Jurkat, Clone E6-1 (cell line): ENCODE data around the gene CLIC5.

Source experiments
- DNase-seq: peaks from one replicate; pipeline ENCODE4 v3.0.0-alpha.2; 2011; ENCODE audit warnings: low read depth, low spot score
- H3K4me3 ChIP-seq: 2 replicates; pipeline ENCODE4 v1.5.1; 2011; ENCODE audit warnings: mild to moderate bottlenecking, low read length, control low read depth, moderate library complexity

The CLIC5 gene

GRCh38 chr6:46040288-46040687 lies 24.6 kb upstream of the CLIC5 start:
- no peak for DNase-seq
- no peak overlapping the region for H3K4me3 ChIP-seq

GRCh38 chr6:46039646-46040045 lies 24.0 kb upstream of the CLIC5 start:
- no peak overlapping the region for H3K4me3 ChIP-seq
- no peak for DNase-seq

- DNase-seq = no peak
- no peak overlapping the region for H3K4me3 ChIP-seq
Measured at GRCh38 chr6:46036911-46037310, 21.3 kb upstream of the CLIC5 start.

GRCh38 chr6:46035242-46035641 lies 19.6 kb upstream of the CLIC5 start:
- DNase-seq = no peak

GRCh38 chr6:46032110-46032998 lies 16.7 kb upstream of the CLIC5 start:
- no peak for DNase-seq
- no peak overlapping the region for H3K4me3 ChIP-seq

More at GRCh38 chr6:46035242-46035641, 19.6 kb upstream of the CLIC5 start:
- no peak overlapping the region for H3K4me3 ChIP-seq

- H3K4me3 ChIP-seq = no peak overlapping the region
- DNase-seq = no peak
Measured at GRCh38 chr6:46029602-46030001, 13.9 kb upstream of the CLIC5 start.

- H3K4me3 ChIP-seq = no peak overlapping the region
Measured at GRCh38 chr6:46026307-46026706, 10.6 kb upstream of the CLIC5 start.

GRCh38 chr6:46025573-46025972 lies 9.9 kb upstream of the CLIC5 start:
- no peak for DNase-seq
- H3K4me3 ChIP-seq = no peak overlapping the region

More at GRCh38 chr6:46026307-46026706, 10.6 kb upstream of the CLIC5 start:
- DNase-seq = no peak

- no peak overlapping the region for H3K4me3 ChIP-seq
- DNase-seq = no peak
Measured at GRCh38 chr6:46024124-46024769, 8.6 kb upstream of the CLIC5 start.

- no peak overlapping the region for H3K4me3 ChIP-seq
- no peak for DNase-seq
Measured at GRCh38 chr6:46023216-46023915, 7.7 kb upstream of the CLIC5 start.

- DNase-seq = no peak
- no peak overlapping the region for H3K4me3 ChIP-seq
Measured at GRCh38 chr6:46022106-46022948, 6.7 kb upstream of the CLIC5 start.

GRCh38 chr6:46017726-46018125 lies 2.1 kb upstream of the CLIC5 start:
- no peak for DNase-seq

GRCh38 chr6:46016063-46016608 lies 476 bp upstream of the CLIC5 start:
- H3K4me3 ChIP-seq = no peak overlapping the region
- no peak for DNase-seq

More at GRCh38 chr6:46017726-46018125, 2.1 kb upstream of the CLIC5 start:
- no peak overlapping the region for H3K4me3 ChIP-seq

GRCh38 chr6:46014511-46015118 lies 1.0 kb downstream of the CLIC5 start:
- H3K4me3 ChIP-seq = peak overlapping the region; percentile 16

GRCh38 chr6:46014046-46014445 lies 1.6 kb downstream of the CLIC5 start:
- no peak overlapping the region for H3K4me3 ChIP-seq
- DNase-seq = peak; percentile 11

More at GRCh38 chr6:46014511-46015118, 1.0 kb downstream of the CLIC5 start:
- no peak for DNase-seq

- DNase-seq = no peak
- no peak overlapping the region for H3K4me3 ChIP-seq
Measured at GRCh38 chr6:46013639-46014038, 2.0 kb downstream of the CLIC5 start.

- DNase-seq = no peak
- no peak overlapping the region for H3K4me3 ChIP-seq
Measured at GRCh38 chr6:46012834-46013233, 2.8 kb downstream of the CLIC5 start.
